Spleen (tissue), 7 donors: ENCODE measurements around the gene HCFC1.

Experiments used
- CTCF ChIP-seq, 11 experiments: fragments of 200-600 bp in 7 of 11; fragments of 450-650 bp in 4 of 11; sonication (generic) in 4 of 11; IDR thresholded peaks in 8 of 11; conservative IDR thresholded peaks in 3 of 11; 1 replicate in 7 of 11; 2 replicates in 4 of 11; pipeline versions ENCODE4 v1.4.0 to v1.8.0; 2016 to 2021; ENCODE audit warnings: antibody characterized with exemption in 11 of 11, inconsistent platforms in 4 of 11, mild to moderate bottlenecking in 1 of 11
- POLR2A ChIP-seq, 3 donors: fragments of 450-650 bp; IDR thresholded peaks; one replicate each; pipeline ENCODE4 v1.5.1; 2017; ENCODE audit warnings: antibody characterized with exemption in 3 of 3, mild to moderate bottlenecking in 1 of 3
- POLR2AphosphoS5 ChIP-seq, 3 donors: sonication (generic); formaldehyde crosslinking; IDR thresholded peaks; one replicate each; pipeline ENCODE4 v1.5.1; 2017; ENCODE audit warnings: antibody characterized with exemption in 3 of 3
- donor health status: DM: no; HTN: no; CAD: no; lungs with moderate emphysema.
- donor health status: DM: no; HTN: no; CAD: no.
- donor health status: DM: no; HTN: no; CAD: no.

GRCh38 chrX:153972368-153973126, 929 bp upstream of the HCFC1 start, which contains the start of gene TMEM187:
- TF ChIP-seq CTCF (IDR thresholded peaks at IDR 0.05 in 8 of 11, conservative IDR thresholded peaks at IDR 0.05 in 3 of 11): no peak
- TF ChIP-seq POLR2AphosphoS5 (IDR thresholded peaks at IDR 0.05): peak; percentile 63 to 75 (median 73)
- no peak for TF ChIP-seq POLR2A (IDR thresholded peaks at IDR 0.05)
